GM13977 (cell line): Measurements from ENCODE around the gene LAP3.

Experiments
- DNase-seq: peaks from one replicate; pipeline ENCODE4 v3.0.0; 2012; ENCODE audit warnings: low spot score
- CTCF ChIP-seq: IDR thresholded peaks from 2 replicates; pipeline ENCODE4 v1.5.1; 2012; ENCODE audit warnings: mild to moderate bottlenecking, control low read depth; ENCODE audit not compliant: insufficient read depth; ENCODE audit errors: extremely low read depth, missing control alignments
- in situ Hi-C: fragments of 300-500 bp; cut with MboI; formaldehyde crosslinking; loops from one replicate; pipeline ENCODE4 v1.12.0; 2022; ENCODE audit warnings: low sequenced_read_pairs, low pct_unique_long_range_greater_than_20kb, mixed read lengths, inconsistent platforms; ENCODE audit not compliant: unreplicated experiment

LAP3 gene

GRCh38 chr4:17613761-17614415 is 36.9 kb downstream of the LAP3 start:
- in situ Hi-C loops: no loop called here
- no peak for TF ChIP-seq CTCF
- no peak for DNase-seq

- peak; percentile 94 for DNase-seq
- TF ChIP-seq CTCF: no peak
- in situ Hi-C loops: no loop called here
Measured at GRCh38 chr4:17614416-17615299, 37.7 kb downstream of the LAP3 start, which contains the start of gene MED28. Gene MED28, plus strand, starts transcription at chr4:17614641. Its CDS starts 14 bp downstream, at chr4:17614655.

- in situ Hi-C loops: no loop called here
- no peak for TF ChIP-seq CTCF
- no peak for DNase-seq
Measured at GRCh38 chr4:17616283-17616682, 39.3 kb downstream of the LAP3 start.

GRCh38 chr4:17618926-17619325 is 41.9 kb downstream of the LAP3 start:
- TF ChIP-seq CTCF: no peak
- DNase-seq: no peak
- in situ Hi-C loops: no loop called here

- DNase-seq: no peak
- in situ Hi-C loops: no loop called here
Measured at GRCh38 chr4:17619416-17620105, 42.6 kb downstream of the LAP3 start.

More at GRCh38 chr4:17619416-17620105, 42.6 kb downstream of the LAP3 start:
- TF ChIP-seq CTCF: no peak
